GM12875 (cell line): Measurements from ENCODE around the gene CXCL3.
"Not testable (repeated sequence)": the region's sequence is repeated elsewhere in the genome, so short reads cannot be mapped to it uniquely, and the experiment has no call there.

ENCODE experiments used
- H3K4me3 ChIP-seq: one replicate; pipeline ENCODE4 v1.5.1; 2011; ENCODE audit warnings: low read depth, low read length, control low read depth
- CTCF ChIP-seq: IDR thresholded peaks from 2 replicates; pipeline ENCODE4 v1.5.1; 2011; ENCODE audit warnings: low read depth, mild to moderate bottlenecking, control low read depth, inconsistent platforms, low read length, moderate library complexity, borderline replicate concordance; ENCODE audit not compliant: insufficient read depth

The CXCL3 gene

GRCh38 chr4:74038425-74039314 lies at the start of gene CXCL3:
TSS of gene CXCL3 (minus strand) at chr4:74038689. CDS start at chr4:74038611, 78 bp downstream.
- TF ChIP-seq CTCF = no peak
- peak within 1 kb of the TSS; percentile 49 for H3K4me3 ChIP-seq

GRCh38 chr4:74087481-74087880 lies 49.0 kb upstream of the CXCL3 start:
- H3K4me3 ChIP-seq = no peak overlapping the region
- no peak for TF ChIP-seq CTCF

GRCh38 chr4:74085669-74086068 lies 47.2 kb upstream of the CXCL3 start:
- TF ChIP-seq CTCF = no peak
- no peak overlapping the region for H3K4me3 ChIP-seq

GRCh38 chr4:74084984-74085383 lies 46.5 kb upstream of the CXCL3 start:
- no peak overlapping the region for H3K4me3 ChIP-seq
- TF ChIP-seq CTCF = no peak

GRCh38 chr4:74083546-74083945 lies 45.1 kb upstream of the CXCL3 start:
- H3K4me3 ChIP-seq = no peak overlapping the region
- TF ChIP-seq CTCF = no peak

- TF ChIP-seq CTCF = no peak
- no peak overlapping the region for H3K4me3 ChIP-seq
These were observed 42.5 kb upstream of the CXCL3 start for GRCh38 chr4:74081035-74081434.

- H3K4me3 ChIP-seq = not testable (repeated sequence)
These were observed 41.9 kb upstream of the CXCL3 start for GRCh38 chr4:74080351-74080750.

GRCh38 chr4:74079024-74079423 lies 40.5 kb upstream of the CXCL3 start:
- H3K4me3 ChIP-seq = not testable (repeated sequence)
